Endodermal cell (in vitro differentiated cells): Measurements from ENCODE around the gene EPB41. TPM values are rescaled to one million over a fixed set of nuclear protein-coding genes. Genes with fewer than 3 reads are reported as not detected.
"Not testable (repeated sequence)": the region's sequence is repeated elsewhere in the genome, so short reads cannot be mapped to it uniquely, and the experiment has no call there.

ENCODE experiments used
- DNase-seq: peaks from one replicate; pipeline ENCODE4 v3.0.0-alpha.2; 2017
- H3K27ac ChIP-seq: 2 replicates; pipeline ENCODE4 v1.5.1; 2013; ENCODE audit warnings: mild to moderate bottlenecking, low read depth, low read length, moderate library complexity
- H3K27me3 ChIP-seq: 2 replicates; pipeline ENCODE4 v1.6.1; 2013; ENCODE audit warnings: mild to moderate bottlenecking, low read length, moderate library complexity; ENCODE audit not compliant: insufficient read depth, control insufficient read depth, poor library complexity, severe bottlenecking
- H3K36me3 ChIP-seq: 2 replicates; pipeline ENCODE4 v1.7.0; 2013; ENCODE audit warnings: mild to moderate bottlenecking, low read length, moderate library complexity; ENCODE audit not compliant: control insufficient read depth, insufficient read depth
- H3K4me1 ChIP-seq: one replicate; pipeline ENCODE4 v1.7.0; 2013; ENCODE audit warnings: low read length; ENCODE audit not compliant: control insufficient read depth, insufficient read depth
- H3K4me3 ChIP-seq: 2 replicates; pipeline ENCODE4 v1.5.1; 2013; ENCODE audit warnings: mild to moderate bottlenecking, low read length, moderate library complexity
- H3K9ac ChIP-seq: 2 replicates; pipeline ENCODE4 v1.6.1; 2013; ENCODE audit warnings: mild to moderate bottlenecking, low read length, moderate library complexity; ENCODE audit not compliant: poor library complexity, severe bottlenecking; ENCODE audit errors: extremely low read depth
- H3K9me3 ChIP-seq: 2 replicates; pipeline ENCODE4 v1.6.1; 2013; ENCODE audit warnings: mild to moderate bottlenecking, low read length, moderate library complexity; ENCODE audit not compliant: control insufficient read depth
- H3K27ac Mint-ChIP-seq: 2 replicates; pipeline ENCODE4 v1.8.0; 2020; ENCODE audit warnings: mixed read lengths
- H3K27me3 Mint-ChIP-seq: 2 replicates; pipeline ENCODE4 v1.8.0; 2021; ENCODE audit warnings: mild to moderate bottlenecking, mixed read lengths; ENCODE audit not compliant: insufficient read depth
- H3K36me3 Mint-ChIP-seq: 2 replicates; pipeline ENCODE4 v1.8.0; 2020; ENCODE audit warnings: low read depth, mixed read lengths
- H3K4me1 Mint-ChIP-seq: 2 replicates; pipeline ENCODE4 v1.8.0; 2020; ENCODE audit warnings: mixed read lengths
- H3K4me3 Mint-ChIP-seq: 2 replicates; pipeline ENCODE4 v1.8.0; 2020; ENCODE audit warnings: mild to moderate bottlenecking, moderate library complexity, mixed read lengths
- H3K9me3 Mint-ChIP-seq: 2 replicates; pipeline ENCODE4 v1.8.0; 2020; ENCODE audit warnings: mild to moderate bottlenecking, mixed read lengths
- CTCF ChIP-seq: fragments of 200-600 bp; sonication (generic); conservative IDR thresholded peaks from 2 replicates; pipeline ENCODE4 v1.5.0; 2021; ENCODE audit warnings: antibody characterized with exemption, mild to moderate bottlenecking
- WGBS, 2 experiments: methylation state at CpG; one replicate each; pipeline versions ENCODE4 v1.1.5 to v1.1.7; 2013; ENCODE audit warnings: missing lambda C conversion rate in 2 of 2, mixed read lengths in 1 of 2; ENCODE audit not compliant: insufficient coverage in 1 of 2, insufficient read length in 1 of 2; 5-methylcytosine and 5-hydroxymethylcytosine counted together
- total RNA-seq, 2 donors: library from RNA; stranded (reverse); fragmentation: NEBNext Ultra II Directional in 1 of 2; extraction: Animal tissue kit (Norgen Biotek cat#: 25700) in 1 of 2; gene quantifications; 2 replicates in 1 of 2; 3 replicates in 1 of 2; pipeline ENCODE4 v1.2.1, GENCODE V29; 2021

Gene EPB41
- total RNA-seq, 2 donors from 2014 or later: 60.3 to 91.0 TPM

GRCh38 chr1:29105822-29106221 is 191.5 kb downstream of the EPB41 start:
- Mint-ChIP-seq H3K9me3 (no peaks in the 10 kb centered on the region), H3K36me3 (peaks cover 17% of the 10 kb centered on the region), H3K27ac (peak overlapping the region; percentile 50), H3K4me3 (no peak overlapping the region), H3K4me1 (peaks cover 5% of the 10 kb centered on the region), H3K27me3 (no peaks in the 10 kb centered on the region)
- Histone ChIP-seq H3K9ac (no peak overlapping the region), H3K27me3 (no peaks in the 10 kb centered on the region), H3K4me1 (no peaks in the 10 kb centered on the region), H3K27ac (no peak overlapping the region), H3K4me3 (no peak overlapping the region), H3K9me3 (no peaks in the 10 kb centered on the region), H3K36me3 (peaks cover 3% of the 10 kb centered on the region)
- no peak for DNase-seq
- TF ChIP-seq CTCF: no peak
- WGBS, 2 experiments: 77 to 84% methylated on average over 4 to 6 of the region's 6 CpGs

- not testable (repeated sequence) for H3K9ac ChIP-seq
These were observed 193.7 kb downstream of the EPB41 start for GRCh38 chr1:29108041-29108440.

GRCh38 chr1:29112705-29113412 is 198.5 kb downstream of the EPB41 start:
- no peak for DNase-seq

More at GRCh38 chr1:29108041-29108440, 193.7 kb downstream of the EPB41 start:
- not testable (repeated sequence) for H3K36me3 ChIP-seq, H3K27me3 ChIP-seq, H3K27me3 Mint-ChIP-seq, H3K27ac Mint-ChIP-seq, H3K9me3 ChIP-seq, H3K4me3 Mint-ChIP-seq, DNase-seq, H3K4me3 ChIP-seq, H3K27ac ChIP-seq, H3K4me1 ChIP-seq, H3K9me3 Mint-ChIP-seq
- Mint-ChIP-seq H3K4me1 (peaks cover 17% of the 10 kb centered on the region), H3K36me3 (peaks cover 19% of the 10 kb centered on the region)
- 80 to 89% methylated on average over 1 to 6 of the region's 6 CpGs for WGBS, 2 experiments

More at GRCh38 chr1:29112705-29113412, 198.5 kb downstream of the EPB41 start:
- Histone ChIP-seq H3K4me1 (peaks cover 5% of the 10 kb centered on the region), H3K27me3 (no peaks in the 10 kb centered on the region), H3K36me3 (peaks cover 9% of the 10 kb centered on the region), H3K27ac (no peak overlapping the region), H3K4me3 (no peak overlapping the region), H3K9me3 (no peaks in the 10 kb centered on the region), H3K9ac (no peak overlapping the region)
- peak overlapping the region; percentile 54 for H3K27ac Mint-ChIP-seq
- H3K4me3 Mint-ChIP-seq: no peak overlapping the region
- no peak for TF ChIP-seq CTCF
- H3K27me3 Mint-ChIP-seq: no peaks in the 10 kb centered on the region
- H3K4me1 Mint-ChIP-seq: peaks cover 22% of the 10 kb centered on the region
- WGBS, 2 experiments: 86% methylated on average over 5 to 7 of the region's 7 CpGs
- H3K36me3 Mint-ChIP-seq: peaks cover 30% of the 10 kb centered on the region
- no peaks in the 10 kb centered on the region for H3K9me3 Mint-ChIP-seq
